IMR-90 (cell line): ENCODE results near the gene NEAT1. TPM values are rescaled to one million over a fixed set of nuclear protein-coding genes. Genes with fewer than 3 reads are reported as not detected.

Source experiments
- ATAC-seq: fragments of 200-7000 bp; cut with Tn5 transposase; 2 replicates; pipeline ENCODE4 v1.9.1; 2020; ENCODE audit warnings: low read depth, mild to moderate bottlenecking, moderate library complexity
- BruUV-seq: library from RNA; stranded (reverse); fragments of 400-500 nt; replicated peaks from 2 replicates; lab custom pipeline; 2021; lab: Mats Ljungman, UMichigan
- CTCF ChIA-PET: fragments of 300-600 bp; formaldehyde crosslinking; extraction: SDS; loops from one replicate; lab custom pipeline; 2021; ENCODE audit warnings: antibody characterized with exemption; lab: Yijun Ruan, JAX
- POLR2A ChIA-PET: fragments of 300-600 bp; sonication (Branson Sonifier 250); formaldehyde crosslinking; loops from one replicate; lab custom pipeline; 2022; ENCODE audit warnings: antibody characterized with exemption; ENCODE audit not compliant: unreplicated experiment; lab: Charles Lee
- DNase-seq: peaks from one replicate; pipeline ENCODE4 v3.0.0; 2013
- H2AFZ ChIP-seq: replicated peaks from 2 replicates; pipeline ENCODE3; 2013; ENCODE audit warnings: low read length, mild to moderate bottlenecking; ENCODE audit not compliant: poor library complexity
- H2AK5ac ChIP-seq: 2 replicates; pipeline ENCODE4 v1.6.1; 2013; ENCODE audit warnings: low read depth, low read length, inconsistent platforms
- H2AK9ac ChIP-seq: replicated peaks from 2 replicates; pipeline ENCODE3; 2013; ENCODE audit warnings: mild to moderate bottlenecking, low read depth, low read length, moderate library complexity; ENCODE audit not compliant: poor library complexity
- H2BK120ac ChIP-seq: 2 replicates; pipeline ENCODE4 v1.6.1; 2013; ENCODE audit warnings: low read depth, low read length, inconsistent platforms
- H2BK15ac ChIP-seq: 3 replicates; pipeline ENCODE4 v1.6.1; 2013; ENCODE audit warnings: low read depth, low read length, inconsistent platforms
- H2BK20ac ChIP-seq: 2 replicates; pipeline ENCODE4 v1.6.1; 2013; ENCODE audit warnings: low read depth, mild to moderate bottlenecking, inconsistent platforms, low read length, moderate library complexity
- H2BK5ac ChIP-seq: 2 replicates; pipeline ENCODE4 v1.6.1; 2013; ENCODE audit warnings: mild to moderate bottlenecking, low read depth, low read length, inconsistent platforms; ENCODE audit not compliant: poor library complexity, severe bottlenecking
- H3K14ac ChIP-seq: replicated peaks from 2 replicates; pipeline ENCODE4 v1.6.1; 2013; ENCODE audit warnings: low read depth, low read length, inconsistent platforms
- H3K18ac ChIP-seq: 2 replicates; pipeline ENCODE4 v1.6.1; 2013; ENCODE audit warnings: low read depth, low read length, control low read depth
- H3K23ac ChIP-seq: 2 replicates; pipeline ENCODE4 v1.6.1; 2013; ENCODE audit warnings: low read depth, low read length, inconsistent platforms
- H3K27ac ChIP-seq: 2 replicates; pipeline ENCODE4 v1.5.1; 2013; ENCODE audit warnings: mild to moderate bottlenecking, control low read depth, low read length; ENCODE audit not compliant: insufficient read depth
- H3K27me3 ChIP-seq: 2 replicates; pipeline ENCODE4 v1.6.1; 2013; ENCODE audit warnings: low read length; ENCODE audit not compliant: control insufficient read depth, insufficient read depth
- H3K36me3 ChIP-seq: 2 replicates; pipeline ENCODE4 v1.6.1; 2013; ENCODE audit warnings: low read length, mixed read lengths; ENCODE audit not compliant: control insufficient read depth, insufficient read depth
- H3K4ac ChIP-seq: 2 replicates; pipeline ENCODE4 v1.6.1; 2013; ENCODE audit warnings: low read depth, low read length, inconsistent platforms
- H3K4me1 ChIP-seq: 2 replicates; pipeline ENCODE4 v1.6.1; 2013; ENCODE audit warnings: low read length, mixed read lengths; ENCODE audit not compliant: control insufficient read depth, insufficient read depth
- H3K4me2 ChIP-seq: 2 replicates; pipeline ENCODE4 v1.6.1; 2013; ENCODE audit warnings: low read depth, mild to moderate bottlenecking, control low read depth, low read length, moderate library complexity
- H3K4me3 ChIP-seq: 2 replicates; pipeline ENCODE4 v1.5.1; 2013; ENCODE audit warnings: low read depth, mild to moderate bottlenecking, control low read depth, low read length, moderate library complexity; ENCODE audit not compliant: insufficient read depth
- H3K56ac ChIP-seq: 2 replicates; pipeline ENCODE4 v1.6.1; 2013; ENCODE audit warnings: low read length, inconsistent platforms; ENCODE audit not compliant: insufficient read depth; ENCODE audit errors: extremely low read depth
- H3K79me1 ChIP-seq, 2 experiments: 2 replicates each; pipeline ENCODE4 v1.6.1; 2013; ENCODE audit warnings: low read length in 2 of 2, inconsistent platforms in 1 of 2, low read depth in 1 of 2
- H3K9ac ChIP-seq: 2 replicates; pipeline ENCODE4 v1.6.1; 2013; ENCODE audit warnings: low read depth, low read length, control low read depth
- H3K9me1 ChIP-seq: 2 replicates; pipeline ENCODE4 v1.6.1; 2013; ENCODE audit warnings: low read length, inconsistent platforms; ENCODE audit not compliant: insufficient read depth
- H3K9me3 ChIP-seq: 2 replicates; pipeline ENCODE4 v1.6.1; 2013; ENCODE audit warnings: low read length; ENCODE audit not compliant: control insufficient read depth, insufficient read depth
- H4K20me1 ChIP-seq: 2 replicates; pipeline ENCODE4 v1.6.1; 2013; ENCODE audit warnings: low read length, inconsistent platforms; ENCODE audit not compliant: insufficient read depth
- H4K5ac ChIP-seq: 2 replicates; pipeline ENCODE4 v1.6.1; 2013; ENCODE audit warnings: mild to moderate bottlenecking, low read depth, low read length, control low read depth
- H4K8ac ChIP-seq, 2 experiments: 2 replicates each; pipeline ENCODE4 v1.6.1; 2013; ENCODE audit warnings: low read depth in 2 of 2, low read length in 2 of 2, control low read depth in 1 of 2, inconsistent platforms in 1 of 2
- H4K91ac ChIP-seq: 2 replicates; pipeline ENCODE4 v1.6.1; 2013; ENCODE audit warnings: low read depth, low read length, inconsistent platforms; ENCODE audit not compliant: insufficient read depth
- BHLHE40 ChIP-seq: fragments of 150-350 bp; IDR thresholded peaks from 2 replicates; pipeline ENCODE4 v1.6.1; 2016; ENCODE audit warnings: mild to moderate bottlenecking, low read depth, low read length
- CEBPB ChIP-seq: IDR thresholded peaks from 2 replicates; pipeline ENCODE4 v1.6.1; 2012; ENCODE audit warnings: low read depth, low read length, improper control_type of control experiment
- CHD1 ChIP-seq: IDR thresholded peaks from 2 replicates; pipeline ENCODE4 v1.6.1; 2012; ENCODE audit warnings: low read depth, low read length, improper control_type of control experiment
- FOS ChIP-seq: fragments of 150-350 bp; IDR thresholded peaks from 2 replicates; pipeline ENCODE4 v1.6.1; 2016; ENCODE audit warnings: low read depth, low read length
- MAFK ChIP-seq: IDR thresholded peaks from 2 replicates; pipeline ENCODE4 v1.6.1; 2012; ENCODE audit warnings: low read depth, low read length, improper control_type of control experiment
- MAZ ChIP-seq: IDR thresholded peaks from 2 replicates; pipeline ENCODE4 v1.6.1; 2012; ENCODE audit warnings: low read depth, mild to moderate bottlenecking, low read length, improper control_type of control experiment, moderate library complexity, borderline replicate concordance
- MXI1 ChIP-seq: IDR thresholded peaks from 2 replicates; pipeline ENCODE4 v1.6.1; 2012; ENCODE audit warnings: low read depth, mild to moderate bottlenecking, low read length, moderate library complexity, borderline replicate concordance
- NFE2L2 ChIP-seq: fragments of 150-350 bp; IDR thresholded peaks from 2 replicates; pipeline ENCODE4 v1.6.1; 2016; ENCODE audit warnings: low read depth, mild to moderate bottlenecking, low read length
- POLR2A ChIP-seq: IDR thresholded peaks from 2 replicates; pipeline ENCODE4 v1.6.1; 2012; ENCODE audit warnings: mild to moderate bottlenecking, low read depth, low read length
- RAD21 ChIP-seq: IDR thresholded peaks from 2 replicates; pipeline ENCODE4 v1.6.1; 2012; ENCODE audit warnings: low read length, improper control_type of control experiment
- RCOR1 ChIP-seq: IDR thresholded peaks from 2 replicates; pipeline ENCODE4 v1.6.1; 2012; ENCODE audit warnings: mild to moderate bottlenecking, low read length, improper control_type of control experiment; ENCODE audit not compliant: insufficient replicate concordance
- RFX5 ChIP-seq: IDR thresholded peaks from 2 replicates; pipeline ENCODE4 v1.8.0; 2012; ENCODE audit warnings: low read depth, mild to moderate bottlenecking, low read length, moderate library complexity
- SMC3 ChIP-seq: fragments of 150-350 bp; IDR thresholded peaks from 2 replicates; pipeline ENCODE4 v1.6.1; 2016; ENCODE audit warnings: low read depth, mild to moderate bottlenecking, antibody characterized with exemption, low read length, moderate library complexity
- WGBS, 2 experiments: methylation state at CpG; one replicate each; pipeline versions ENCODE4 v1.1.5 to v1.1.7; 2013; ENCODE audit warnings: missing lambda C conversion rate in 2 of 2; ENCODE audit not compliant: insufficient read length in 1 of 2; ENCODE audit errors: extremely low coverage in 2 of 2; 5-methylcytosine and 5-hydroxymethylcytosine counted together
- dilution Hi-C: fragments of 300-500 bp; cut with HindIII; formaldehyde crosslinking; loops from one replicate; pipeline ENCODE4 v1.14.3; 2018; ENCODE audit warnings: low sequenced_read_pairs; ENCODE audit not compliant: unreplicated experiment
- in situ Hi-C: fragments of 300-500 bp; cut with MboI; formaldehyde crosslinking; loops from 3 replicates; pipeline ENCODE4 v1.14.3; 2019; ENCODE audit warnings: low sequenced_read_pairs, inconsistent platforms, mixed read lengths
- intact Hi-C: fragments of 100-400 bp; cut with micrococcal nuclease; formaldehyde crosslinking; loops from 2 replicates; pipeline ENCODE4 v1.10.0; 2022
- polyA plus RNA-seq, 3 experiments: library from polyadenylated mRNA; depleted of rRNA; stranded (reverse); fragments of >200 nt; gene quantifications; 2 replicates each; pipeline ENCODE4 v1.2.3, GENCODE V29; 2012; ENCODE audit warnings: low replicate concordance in 1 of 3
- total RNA-seq: library from RNA; depleted of rRNA; stranded (reverse); fragments of >200 nt; gene quantifications from 2 replicates; pipeline ENCODE4 v1.2.3, GENCODE V29; 2012
- TF ChIP-seq, protein P1 (sequence below): fragments of 150-350 bp; IDR thresholded peaks from 2 replicates; pipeline ENCODE4 v1.6.1; 2017; ENCODE audit warnings: mild to moderate bottlenecking, antibody characterized with exemption, low read length, low read depth
- TF ChIP-seq, protein P2 (sequence below): conservative IDR thresholded peaks from 2 replicates; pipeline ENCODE4 v1.5.1; 2012; ENCODE audit warnings: mild to moderate bottlenecking, low read depth, low read length, improper control_type of control experiment
- TF ChIP-seq, protein P3 (sequence below): fragments of 150-350 bp; IDR thresholded peaks from 2 replicates; pipeline ENCODE4 v1.6.1; 2016; ENCODE audit warnings: low read depth, mild to moderate bottlenecking, low read length, moderate library complexity, borderline replicate concordance

Gene NEAT1
- total and polyA plus RNA-seq, 2 of the 4 experiments (the other 2 are of a cell fraction): 30.1 to 114 TPM

DNA sequence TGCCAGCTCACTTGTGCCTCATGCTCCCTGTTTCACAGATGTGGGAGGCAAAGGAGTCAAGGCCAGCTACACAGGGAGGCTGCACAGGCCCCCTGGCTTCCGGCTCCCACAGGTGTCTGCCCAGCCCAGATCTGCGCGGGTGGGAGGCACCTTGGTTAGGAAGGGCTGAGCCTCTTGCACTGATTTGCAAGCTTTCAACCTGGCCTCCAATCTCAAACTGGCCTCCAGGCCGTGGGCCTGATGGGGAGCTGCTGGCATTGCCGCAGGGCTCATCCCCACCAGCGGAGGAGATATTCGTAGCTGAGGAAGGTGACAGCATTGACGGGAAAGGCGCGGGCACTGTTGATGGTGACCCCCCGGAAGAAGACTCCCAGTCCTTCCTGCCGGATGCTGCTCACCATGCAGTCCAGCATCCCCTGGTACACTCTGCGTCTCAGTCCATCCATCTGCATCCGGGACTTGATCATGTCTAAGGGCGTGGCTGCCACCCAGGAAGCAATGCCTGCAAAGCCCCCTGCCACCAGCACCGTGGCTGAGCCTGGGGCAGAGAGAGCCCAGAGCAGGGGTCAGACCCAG lies 46.4 kb upstream of the NEAT1 start:
- H4K20me1 ChIP-seq: no peaks in the 10 kb centered on the region
- no peak overlapping the region for H3K56ac ChIP-seq
- POLR2A ChIA-PET: interaction anchor here (0.6 to 0.9 kb wide), 2 partner anchors 11 to 48 kb away, joined by 4 read pairs; no protein-coding TSS in a partner anchor
- no peak overlapping the region for H2BK20ac ChIP-seq
- H2AK5ac ChIP-seq: no peak overlapping the region
- WGBS, 2 experiments: 89% methylated on average over 8 of the region's 16 CpGs; no CpG with 5 or more reads in 1 of the 2 experiments
- H3K4ac ChIP-seq: no peak overlapping the region
- H3K79me1 ChIP-seq: peaks cover 4 to 32% of the 10 kb centered on the region in 2 experiments; a peak in 2 of 4 replicates
- no peaks in the 10 kb centered on the region for H3K36me3 ChIP-seq
- BruUV-seq: no TSS peak
- H3K9me3 ChIP-seq: no peaks in the 10 kb centered on the region
- H3K27me3 ChIP-seq: no peaks in the 10 kb centered on the region
- intact Hi-C loops: no loop called here
- H2AK9ac ChIP-seq: peak overlapping the region; percentile 82
- H4K8ac ChIP-seq: no peak overlapping the region
- no peak overlapping the region for H4K5ac ChIP-seq
- TF ChIP-seq MAFK (no peak), RFX5 (no peak), CHD1 (no peak), CEBPB (no peak), NFE2L2 (no peak), POLR2A (no peak), SMC3 (no peak), MAZ (no peak), BHLHE40 (no peak), RCOR1 (no peak), MXI1 (no peak), RAD21 (no peak), FOS (no peak)
- TF ChIP-seq, protein P1, sequence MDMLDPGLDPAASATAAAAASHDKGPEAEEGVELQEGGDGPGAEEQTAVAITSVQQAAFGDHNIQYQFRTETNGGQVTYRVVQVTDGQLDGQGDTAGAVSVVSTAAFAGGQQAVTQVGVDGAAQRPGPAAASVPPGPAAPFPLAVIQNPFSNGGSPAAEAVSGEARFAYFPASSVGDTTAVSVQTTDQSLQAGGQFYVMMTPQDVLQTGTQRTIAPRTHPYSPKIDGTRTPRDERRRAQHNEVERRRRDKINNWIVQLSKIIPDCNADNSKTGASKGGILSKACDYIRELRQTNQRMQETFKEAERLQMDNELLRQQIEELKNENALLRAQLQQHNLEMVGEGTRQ: no peak
- TF ChIP-seq, protein P2, sequence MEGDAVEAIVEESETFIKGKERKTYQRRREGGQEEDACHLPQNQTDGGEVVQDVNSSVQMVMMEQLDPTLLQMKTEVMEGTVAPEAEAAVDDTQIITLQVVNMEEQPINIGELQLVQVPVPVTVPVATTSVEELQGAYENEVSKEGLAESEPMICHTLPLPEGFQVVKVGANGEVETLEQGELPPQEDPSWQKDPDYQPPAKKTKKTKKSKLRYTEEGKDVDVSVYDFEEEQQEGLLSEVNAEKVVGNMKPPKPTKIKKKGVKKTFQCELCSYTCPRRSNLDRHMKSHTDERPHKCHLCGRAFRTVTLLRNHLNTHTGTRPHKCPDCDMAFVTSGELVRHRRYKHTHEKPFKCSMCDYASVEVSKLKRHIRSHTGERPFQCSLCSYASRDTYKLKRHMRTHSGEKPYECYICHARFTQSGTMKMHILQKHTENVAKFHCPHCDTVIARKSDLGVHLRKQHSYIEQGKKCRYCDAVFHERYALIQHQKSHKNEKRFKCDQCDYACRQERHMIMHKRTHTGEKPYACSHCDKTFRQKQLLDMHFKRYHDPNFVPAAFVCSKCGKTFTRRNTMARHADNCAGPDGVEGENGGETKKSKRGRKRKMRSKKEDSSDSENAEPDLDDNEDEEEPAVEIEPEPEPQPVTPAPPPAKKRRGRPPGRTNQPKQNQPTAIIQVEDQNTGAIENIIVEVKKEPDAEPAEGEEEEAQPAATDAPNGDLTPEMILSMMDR: no peak
- TF ChIP-seq, protein P3, sequence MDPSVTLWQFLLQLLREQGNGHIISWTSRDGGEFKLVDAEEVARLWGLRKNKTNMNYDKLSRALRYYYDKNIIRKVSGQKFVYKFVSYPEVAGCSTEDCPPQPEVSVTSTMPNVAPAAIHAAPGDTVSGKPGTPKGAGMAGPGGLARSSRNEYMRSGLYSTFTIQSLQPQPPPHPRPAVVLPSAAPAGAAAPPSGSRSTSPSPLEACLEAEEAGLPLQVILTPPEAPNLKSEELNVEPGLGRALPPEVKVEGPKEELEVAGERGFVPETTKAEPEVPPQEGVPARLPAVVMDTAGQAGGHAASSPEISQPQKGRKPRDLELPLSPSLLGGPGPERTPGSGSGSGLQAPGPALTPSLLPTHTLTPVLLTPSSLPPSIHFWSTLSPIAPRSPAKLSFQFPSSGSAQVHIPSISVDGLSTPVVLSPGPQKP: no peak
- peaks cover 13% of the 10 kb centered on the region; the same call in 1 of the 2 replicates for H3K9me1 ChIP-seq
- H2BK15ac ChIP-seq: no peak overlapping the region
- no peak overlapping the region for H3K14ac ChIP-seq
- no peak overlapping the region for H3K9ac ChIP-seq
- no peak overlapping the region for H3K23ac ChIP-seq
- CTCF ChIA-PET: no interaction called here
- H3K4me3 ChIP-seq: no peak overlapping the region
- in situ Hi-C loops: no loop called here
- H2BK5ac ChIP-seq: no peak overlapping the region
- H2AFZ ChIP-seq: peak overlapping the region; percentile 21
- H3K4me2 ChIP-seq: no peak overlapping the region
- DNase-seq: no peak
- H3K27ac ChIP-seq: no peak overlapping the region
- ATAC-seq: no peak
- no peak overlapping the region for H4K91ac ChIP-seq
- H3K4me1 ChIP-seq: no peaks in the 10 kb centered on the region
- dilution Hi-C loops: no loop called here
- H3K18ac ChIP-seq: no peak overlapping the region
- H2BK120ac ChIP-seq: no peak overlapping the region
